NB4 (cell line): Measurements from ENCODE around the gene GALK1.

Experiments used
- TF ChIP-seq, protein P1 (sequence below): IDR thresholded peaks from 2 replicates; pipeline ENCODE4 v1.6.1; 2011; ENCODE audit warnings: low read depth, low read length
- TF ChIP-seq, protein P2 (sequence below): IDR thresholded peaks from one replicate; pipeline ENCODE4 v1.5.1; 2012; ENCODE audit warnings: low read depth, low read length

DNA sequence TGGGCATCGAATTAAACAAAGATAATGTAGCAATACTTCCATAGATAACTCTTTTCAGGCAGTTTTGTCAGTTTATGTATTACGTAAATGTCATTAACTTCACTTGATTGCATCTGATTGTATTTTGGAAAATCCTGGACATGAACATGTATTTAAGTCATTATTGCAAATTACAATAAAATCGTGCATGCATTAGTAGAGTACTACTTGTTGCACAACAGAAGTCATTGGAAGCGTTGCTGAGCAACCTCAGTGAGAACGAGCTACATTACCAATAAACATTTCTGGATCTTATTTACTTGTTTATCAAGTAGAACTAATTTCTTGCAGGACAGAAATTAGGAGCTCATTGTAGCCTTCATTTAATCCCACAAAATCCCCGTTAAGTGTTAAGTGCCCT is 26.3 kb upstream of the GALK1 start:
- TF ChIP-seq, protein P1, sequence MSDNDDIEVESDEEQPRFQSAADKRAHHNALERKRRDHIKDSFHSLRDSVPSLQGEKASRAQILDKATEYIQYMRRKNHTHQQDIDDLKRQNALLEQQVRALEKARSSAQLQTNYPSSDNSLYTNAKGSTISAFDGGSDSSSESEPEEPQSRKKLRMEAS: no peak
- TF ChIP-seq, protein P2, sequence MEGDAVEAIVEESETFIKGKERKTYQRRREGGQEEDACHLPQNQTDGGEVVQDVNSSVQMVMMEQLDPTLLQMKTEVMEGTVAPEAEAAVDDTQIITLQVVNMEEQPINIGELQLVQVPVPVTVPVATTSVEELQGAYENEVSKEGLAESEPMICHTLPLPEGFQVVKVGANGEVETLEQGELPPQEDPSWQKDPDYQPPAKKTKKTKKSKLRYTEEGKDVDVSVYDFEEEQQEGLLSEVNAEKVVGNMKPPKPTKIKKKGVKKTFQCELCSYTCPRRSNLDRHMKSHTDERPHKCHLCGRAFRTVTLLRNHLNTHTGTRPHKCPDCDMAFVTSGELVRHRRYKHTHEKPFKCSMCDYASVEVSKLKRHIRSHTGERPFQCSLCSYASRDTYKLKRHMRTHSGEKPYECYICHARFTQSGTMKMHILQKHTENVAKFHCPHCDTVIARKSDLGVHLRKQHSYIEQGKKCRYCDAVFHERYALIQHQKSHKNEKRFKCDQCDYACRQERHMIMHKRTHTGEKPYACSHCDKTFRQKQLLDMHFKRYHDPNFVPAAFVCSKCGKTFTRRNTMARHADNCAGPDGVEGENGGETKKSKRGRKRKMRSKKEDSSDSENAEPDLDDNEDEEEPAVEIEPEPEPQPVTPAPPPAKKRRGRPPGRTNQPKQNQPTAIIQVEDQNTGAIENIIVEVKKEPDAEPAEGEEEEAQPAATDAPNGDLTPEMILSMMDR: no peak
